ENCODE measurements around the gene LRRC37A2.
"Not testable (repeated sequence)": the region's sequence is repeated elsewhere in the genome, so short reads cannot be mapped to it uniquely, and the experiment has no call there.

LRRC37A2 gene

GRCh38 chr17:46598344-46598931 is 86.2 kb downstream of the LRRC37A2 start:
- not testable (repeated sequence) for DNase-seq (ENCODE audit: low spot score)

- DNase-seq (ENCODE audit: low spot score): not testable (repeated sequence)
Measured at GRCh38 chr17:46600767-46601166, 88.5 kb downstream of the LRRC37A2 start.

GRCh38 chr17:46603125-46603524 is 90.9 kb downstream of the LRRC37A2 start:
- DNase-seq (ENCODE audit: low spot score): not testable (repeated sequence)

Measured in GM20000 (cell line).